ENCODE results near the gene MTG1.

MTG1 gene, protein sequence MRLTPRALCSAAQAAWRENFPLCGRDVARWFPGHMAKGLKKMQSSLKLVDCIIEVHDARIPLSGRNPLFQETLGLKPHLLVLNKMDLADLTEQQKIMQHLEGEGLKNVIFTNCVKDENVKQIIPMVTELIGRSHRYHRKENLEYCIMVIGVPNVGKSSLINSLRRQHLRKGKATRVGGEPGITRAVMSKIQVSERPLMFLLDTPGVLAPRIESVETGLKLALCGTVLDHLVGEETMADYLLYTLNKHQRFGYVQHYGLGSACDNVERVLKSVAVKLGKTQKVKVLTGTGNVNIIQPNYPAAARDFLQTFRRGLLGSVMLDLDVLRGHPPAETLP

DNA sequence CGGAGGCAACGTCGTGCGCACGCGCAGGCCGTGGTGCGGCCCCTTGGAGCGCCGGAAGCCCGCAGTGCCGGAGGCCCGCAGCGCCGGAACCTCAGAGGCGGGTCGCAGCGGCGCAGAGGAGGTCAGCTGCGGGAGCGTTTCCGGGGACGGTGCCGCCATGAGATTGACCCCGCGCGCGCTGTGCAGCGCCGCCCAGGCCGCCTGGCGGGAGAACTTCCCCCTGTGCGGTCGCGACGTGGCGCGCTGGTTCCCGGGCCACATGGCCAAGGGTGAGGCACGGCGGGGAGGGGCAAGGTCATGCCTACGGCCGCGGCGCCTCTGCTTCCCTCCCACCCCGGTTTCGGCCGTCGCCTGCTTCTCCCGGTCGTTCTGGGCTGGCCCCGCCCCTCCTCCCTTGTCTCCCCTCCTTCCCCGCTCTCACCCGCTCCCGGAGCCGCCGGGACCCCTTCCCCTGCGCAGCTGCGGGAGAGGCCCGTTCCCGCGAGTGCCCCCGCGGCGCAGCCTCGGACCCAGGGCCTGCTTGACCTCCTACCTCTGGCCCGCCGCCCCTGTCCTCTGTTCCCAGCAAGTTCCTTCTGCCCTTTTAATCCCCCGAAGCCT lies at the start of gene MTG1:
Gene MTG1, plus strand, starts transcription at position 94 of the 600 bp plus-strand sequence. Its CDS starts 64 bp downstream, at position 158.
- peaks cover 5% of the 10 kb centered on the region for H3K4me1 ChIP-seq (ENCODE audit: control insufficient read depth, low read depth, low read length)
- no peaks in the 10 kb centered on the region for H3K27me3 ChIP-seq (ENCODE audit: control insufficient read depth, insufficient read depth, low read length)
- H3K9me3 ChIP-seq (ENCODE audit: control insufficient read depth, low read depth, low read length), result no peaks in the 10 kb centered on the region
- peak within 1 kb of the TSS; percentile 62 for H3K27ac ChIP-seq (ENCODE audit: low read length)
- peak within 1 kb of the TSS; percentile 92 for H3K9ac ChIP-seq (ENCODE audit: low read length)
- peak within 1 kb of the TSS; percentile 91 for H3K4me3 ChIP-seq (ENCODE audit: low read length)
- peaks cover 26% of the 10 kb centered on the region for H3K36me3 ChIP-seq (ENCODE audit: control insufficient read depth, low read depth, low read length)

DNA sequence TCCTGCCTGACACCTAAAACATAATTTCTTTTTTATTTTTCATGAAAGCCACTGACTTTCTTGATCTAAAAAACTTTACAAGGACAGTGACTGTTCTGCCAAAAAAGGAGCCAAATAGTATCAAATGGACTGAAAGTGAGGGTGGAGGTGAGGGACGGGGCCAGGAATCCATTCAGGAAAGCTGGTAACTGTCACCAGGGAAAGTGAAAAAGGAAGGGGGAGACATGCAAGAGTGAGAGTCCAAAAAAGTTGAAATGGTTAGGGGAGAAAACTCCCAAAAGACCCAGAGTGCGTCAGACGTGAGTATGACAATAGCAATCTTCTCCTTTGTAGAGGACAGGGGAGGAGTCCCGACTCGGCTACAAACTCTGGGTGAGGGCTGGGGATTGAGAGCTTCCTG lies 49.7 kb upstream of the MTG1 start:
- Histone ChIP-seq H3K4me1 (ENCODE audit: control insufficient read depth, low read depth, low read length) (no peaks in the 10 kb centered on the region), H3K9ac (ENCODE audit: low read length) (no peak overlapping the region), H3K36me3 (ENCODE audit: control insufficient read depth, low read depth, low read length) (no peaks in the 10 kb centered on the region), H3K27ac (ENCODE audit: low read length) (no peak overlapping the region), H3K4me3 (ENCODE audit: low read length) (no peak overlapping the region), H3K9me3 (ENCODE audit: control insufficient read depth, low read depth, low read length) (no peaks in the 10 kb centered on the region), H3K27me3 (ENCODE audit: control insufficient read depth, insufficient read depth, low read length) (peaks cover 12% of the 10 kb centered on the region)

DNA sequence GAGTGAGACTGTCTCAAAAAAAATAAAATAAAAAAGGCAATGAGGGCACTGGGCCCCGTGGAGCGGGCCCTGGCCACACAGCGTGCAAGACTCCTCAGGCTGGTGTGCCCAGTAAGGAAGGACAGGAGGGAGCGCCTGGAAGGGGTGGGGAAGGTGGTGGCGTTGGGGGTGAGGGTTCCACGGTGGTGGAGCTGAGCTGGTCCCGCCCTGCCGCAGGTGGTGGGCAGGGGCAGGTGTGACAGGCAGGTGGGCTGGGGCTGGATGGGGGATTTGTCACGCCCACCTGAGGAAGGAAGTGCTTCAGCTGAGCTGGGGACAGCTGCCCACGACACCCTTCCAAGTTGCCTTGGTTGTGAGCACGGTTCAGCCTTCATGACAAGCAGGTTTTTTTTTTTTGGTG lies 47.5 kb upstream of the MTG1 start:
- H3K9me3 ChIP-seq (ENCODE audit: control insufficient read depth, low read depth, low read length), result no peaks in the 10 kb centered on the region
- no peaks in the 10 kb centered on the region for H3K36me3 ChIP-seq (ENCODE audit: control insufficient read depth, low read depth, low read length)
- H3K27ac ChIP-seq (ENCODE audit: low read length), result no peak overlapping the region
- H3K9ac ChIP-seq (ENCODE audit: low read length), result no peak overlapping the region
- H3K4me3 ChIP-seq (ENCODE audit: low read length), result no peak overlapping the region
- H3K27me3 ChIP-seq (ENCODE audit: control insufficient read depth, insufficient read depth, low read length), result peaks cover 6% of the 10 kb centered on the region
- H3K4me1 ChIP-seq (ENCODE audit: control insufficient read depth, low read depth, low read length), result no peaks in the 10 kb centered on the region

DNA sequence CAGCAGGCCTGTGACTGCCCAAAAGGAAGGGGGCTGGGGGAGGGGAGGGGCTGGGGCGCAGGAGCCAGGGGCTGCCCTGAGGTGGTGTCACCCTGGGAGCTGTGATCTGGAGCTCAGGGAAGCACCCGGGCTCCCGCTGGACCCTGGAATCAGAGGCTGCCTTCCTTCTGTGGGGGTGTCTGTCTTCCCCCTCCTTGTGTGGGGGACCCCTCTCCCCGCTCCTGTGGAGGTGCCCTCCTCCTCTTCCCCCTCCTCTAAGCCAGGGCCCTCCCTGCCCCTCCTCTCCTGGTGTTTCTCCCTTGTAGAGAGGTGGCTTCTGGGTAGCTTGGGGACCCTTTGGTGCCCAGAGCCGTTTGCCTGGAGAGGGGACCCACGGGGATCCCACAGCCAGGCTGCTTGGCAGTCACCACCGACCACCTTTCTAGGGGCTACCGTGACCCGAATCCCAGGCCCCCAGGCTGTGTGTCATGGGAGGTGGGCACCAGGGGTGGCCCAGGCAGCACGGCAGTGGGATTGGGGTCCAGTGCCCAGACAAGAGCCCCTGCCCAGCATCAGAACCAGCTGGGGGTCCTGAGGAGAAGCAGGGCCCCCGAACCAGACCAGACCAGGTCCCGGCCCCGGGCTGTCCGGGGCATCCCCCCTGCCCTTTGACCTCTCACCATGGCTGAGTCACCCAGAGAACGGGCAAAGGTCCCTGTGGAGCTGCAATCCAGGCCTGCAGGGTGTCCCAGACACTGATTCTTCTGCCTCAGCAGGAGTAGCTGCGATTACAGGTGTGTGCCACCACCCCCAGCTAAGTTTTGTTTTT lies 46.0 kb upstream of the MTG1 start:
- no peak overlapping the region for H3K27ac ChIP-seq (ENCODE audit: low read length)
- no peak overlapping the region for H3K4me3 ChIP-seq (ENCODE audit: low read length)
- no peaks in the 10 kb centered on the region for H3K36me3 ChIP-seq (ENCODE audit: control insufficient read depth, low read depth, low read length)
- no peaks in the 10 kb centered on the region for H3K27me3 ChIP-seq (ENCODE audit: control insufficient read depth, insufficient read depth, low read length)
- no peaks in the 10 kb centered on the region for H3K9me3 ChIP-seq (ENCODE audit: control insufficient read depth, low read depth, low read length)
- no peak overlapping the region for H3K9ac ChIP-seq (ENCODE audit: low read length)
- H3K4me1 ChIP-seq (ENCODE audit: control insufficient read depth, low read depth, low read length), result no peaks in the 10 kb centered on the region

DNA sequence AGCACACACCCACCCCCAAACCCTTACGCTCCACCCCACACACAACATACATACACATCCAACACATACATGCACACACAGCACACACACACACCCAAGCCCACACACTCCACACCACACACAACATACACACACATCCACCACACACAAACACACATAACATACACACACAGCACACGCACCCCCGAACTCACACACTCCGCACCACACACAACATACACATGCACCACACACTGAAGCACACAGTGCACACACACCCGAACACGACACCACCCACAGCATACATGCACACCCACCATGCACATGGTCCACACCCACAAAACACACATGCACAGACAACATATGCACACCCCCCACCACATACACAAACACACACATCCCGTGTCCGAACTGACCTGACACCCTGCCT lies 44.8 kb upstream of the MTG1 start:
- Histone ChIP-seq H3K9ac (ENCODE audit: low read length) (no peak overlapping the region), H3K9me3 (ENCODE audit: control insufficient read depth, low read depth, low read length) (no peaks in the 10 kb centered on the region), H3K4me1 (ENCODE audit: control insufficient read depth, low read depth, low read length) (no peaks in the 10 kb centered on the region), H3K4me3 (ENCODE audit: low read length) (no peak overlapping the region), H3K27me3 (ENCODE audit: control insufficient read depth, insufficient read depth, low read length) (no peaks in the 10 kb centered on the region), H3K27ac (ENCODE audit: low read length) (no peak overlapping the region), H3K36me3 (ENCODE audit: control insufficient read depth, low read depth, low read length) (no peaks in the 10 kb centered on the region)

DNA sequence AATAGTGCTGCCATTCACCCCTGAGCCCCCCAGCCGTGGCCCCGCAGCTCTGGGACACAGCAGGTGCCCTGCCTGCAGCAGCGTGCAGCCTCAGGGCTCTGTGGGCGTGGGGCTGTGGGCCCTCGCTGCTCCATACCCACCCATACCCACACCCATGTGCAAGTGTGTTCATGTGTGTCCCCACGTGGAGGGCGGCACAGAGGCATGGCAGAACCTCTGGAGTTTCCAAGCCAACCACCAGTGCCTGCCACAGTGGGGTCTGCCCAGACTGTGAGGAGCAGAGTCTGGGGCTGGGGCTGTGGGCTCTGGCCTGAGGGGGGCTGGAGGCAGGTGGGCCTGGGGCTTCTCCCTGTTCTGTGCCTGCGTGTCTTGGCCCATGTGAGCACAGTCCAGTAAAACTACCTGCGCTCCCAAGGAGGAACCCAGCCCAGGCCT lies 44.4 kb upstream of the MTG1 start:
- Histone ChIP-seq H3K4me1 (ENCODE audit: control insufficient read depth, low read depth, low read length) (no peaks in the 10 kb centered on the region), H3K9ac (ENCODE audit: low read length) (no peak overlapping the region), H3K4me3 (ENCODE audit: low read length) (no peak overlapping the region), H3K36me3 (ENCODE audit: control insufficient read depth, low read depth, low read length) (no peaks in the 10 kb centered on the region), H3K27ac (ENCODE audit: low read length) (no peak overlapping the region), H3K27me3 (ENCODE audit: control insufficient read depth, insufficient read depth, low read length) (no peaks in the 10 kb centered on the region), H3K9me3 (ENCODE audit: control insufficient read depth, low read depth, low read length) (no peaks in the 10 kb centered on the region)

DNA sequence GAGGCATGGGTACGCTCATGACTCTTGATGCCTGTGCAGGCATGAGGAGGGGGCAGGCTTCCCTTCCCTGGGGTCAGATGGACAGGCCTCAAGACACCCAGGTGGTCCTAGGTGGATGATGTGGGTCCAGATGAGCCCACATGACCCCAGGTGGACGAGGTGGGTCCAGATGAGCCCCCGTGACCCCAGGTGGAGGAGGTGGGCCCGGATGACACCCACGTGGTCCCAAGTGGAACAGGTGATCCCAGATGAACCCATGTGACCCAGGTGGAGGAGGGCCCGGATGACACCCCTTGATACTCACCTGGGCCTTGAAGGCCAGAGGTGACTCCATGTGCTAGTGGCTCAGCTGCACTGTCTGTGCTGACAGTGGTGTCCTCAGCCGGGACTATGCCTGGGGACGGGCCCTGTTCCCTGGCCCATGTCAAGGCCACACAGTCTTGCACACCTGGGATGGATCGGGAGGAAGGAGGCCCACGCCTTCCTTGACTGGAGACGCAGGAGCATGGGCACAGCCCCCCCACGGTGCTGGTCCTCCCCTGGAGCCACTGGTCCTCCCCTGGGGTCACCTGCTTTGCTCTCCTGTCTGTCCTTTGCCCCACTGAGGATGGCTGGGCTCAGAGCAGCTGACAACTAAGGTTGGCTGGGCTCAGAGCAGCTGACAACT lies 43.5 kb upstream of the MTG1 start:
- Histone ChIP-seq H3K4me3 (ENCODE audit: low read length) (no peak overlapping the region), H3K9ac (ENCODE audit: low read length) (no peak overlapping the region), H3K9me3 (ENCODE audit: control insufficient read depth, low read depth, low read length) (no peaks in the 10 kb centered on the region), H3K4me1 (ENCODE audit: control insufficient read depth, low read depth, low read length) (no peaks in the 10 kb centered on the region), H3K27ac (ENCODE audit: low read length) (no peak overlapping the region), H3K27me3 (ENCODE audit: control insufficient read depth, insufficient read depth, low read length) (no peaks in the 10 kb centered on the region), H3K36me3 (ENCODE audit: control insufficient read depth, low read depth, low read length) (peaks cover 4% of the 10 kb centered on the region)

DNA sequence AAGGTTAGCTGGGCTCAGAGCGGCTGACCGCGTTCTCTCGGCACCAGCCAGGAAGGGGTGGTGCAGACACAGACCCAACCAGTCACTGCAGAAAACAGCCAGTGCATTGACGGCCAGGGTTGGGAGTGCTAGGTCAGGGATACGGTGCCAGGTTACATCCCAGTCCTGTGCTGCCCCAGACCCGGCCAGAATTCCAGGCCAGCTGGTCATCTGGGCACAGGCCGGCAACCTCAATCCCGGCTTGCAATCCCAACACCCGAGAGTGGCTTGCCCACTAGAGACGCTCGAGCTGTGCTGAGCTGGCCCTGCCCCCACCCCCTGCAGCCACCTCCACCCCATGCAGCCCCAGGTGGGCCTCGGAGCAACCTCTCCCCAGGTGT lies 43.0 kb upstream of the MTG1 start:
- Histone ChIP-seq H3K9ac (ENCODE audit: low read length) (no peak overlapping the region), H3K4me3 (ENCODE audit: low read length) (no peak overlapping the region), H3K36me3 (ENCODE audit: control insufficient read depth, low read depth, low read length) (peaks cover 5% of the 10 kb centered on the region), H3K27ac (ENCODE audit: low read length) (no peak overlapping the region), H3K9me3 (ENCODE audit: control insufficient read depth, low read depth, low read length) (no peaks in the 10 kb centered on the region), H3K4me1 (ENCODE audit: control insufficient read depth, low read depth, low read length) (no peaks in the 10 kb centered on the region), H3K27me3 (ENCODE audit: control insufficient read depth, insufficient read depth, low read length) (no peaks in the 10 kb centered on the region)

DNA sequence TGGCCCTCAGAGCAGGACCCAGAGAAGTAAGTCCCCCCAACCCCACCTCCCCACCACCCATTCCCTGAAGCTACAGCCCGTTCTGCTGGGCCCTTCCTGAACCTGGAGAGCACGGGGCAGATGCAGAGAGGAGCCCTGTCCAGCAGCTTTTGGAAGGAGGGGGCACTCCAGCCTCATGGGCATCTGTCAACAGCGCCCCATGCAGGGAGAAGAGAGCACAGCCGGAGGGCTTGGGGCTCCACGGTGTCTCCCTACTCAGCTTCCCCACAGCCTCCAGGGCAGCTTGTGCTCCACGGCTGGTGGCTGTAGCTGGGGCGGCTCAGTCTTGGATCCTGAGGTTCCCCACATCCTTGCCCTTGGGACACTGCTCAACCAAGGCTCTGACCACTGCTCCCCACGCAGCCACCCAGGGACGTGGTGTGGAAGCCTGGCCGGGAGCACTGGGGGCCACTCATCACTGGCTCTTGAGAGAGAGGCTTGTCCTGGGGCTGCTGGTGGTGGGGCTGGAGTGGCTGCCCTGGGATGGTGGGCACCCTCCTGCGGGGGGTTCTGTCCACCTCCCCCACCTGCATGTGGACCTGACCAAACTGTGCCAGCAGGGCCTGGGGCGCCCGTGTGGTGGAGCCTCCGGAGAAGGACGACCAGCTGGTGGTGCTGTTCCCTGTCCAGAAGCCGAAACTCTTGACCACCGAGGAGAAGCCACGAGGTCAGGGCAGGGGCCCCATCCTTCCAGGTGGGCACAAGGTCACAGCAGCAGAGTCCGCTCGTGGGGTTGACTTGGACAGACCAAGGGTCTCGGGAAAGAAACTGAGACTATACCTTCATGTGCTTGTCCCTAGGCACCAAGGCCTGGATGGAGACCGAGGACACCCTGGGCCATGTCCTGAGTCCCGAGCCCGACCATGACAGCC lies 42.3 kb upstream of the MTG1 start:
- Histone ChIP-seq H3K9me3 (ENCODE audit: control insufficient read depth, low read depth, low read length) (no peaks in the 10 kb centered on the region), H3K27ac (ENCODE audit: low read length) (no peak overlapping the region), H3K36me3 (ENCODE audit: control insufficient read depth, low read depth, low read length) (peaks cover 5% of the 10 kb centered on the region), H3K9ac (ENCODE audit: low read length) (no peak overlapping the region), H3K4me1 (ENCODE audit: control insufficient read depth, low read depth, low read length) (no peaks in the 10 kb centered on the region), H3K4me3 (ENCODE audit: low read length) (no peak overlapping the region), H3K27me3 (ENCODE audit: control insufficient read depth, insufficient read depth, low read length) (no peaks in the 10 kb centered on the region)

DNA sequence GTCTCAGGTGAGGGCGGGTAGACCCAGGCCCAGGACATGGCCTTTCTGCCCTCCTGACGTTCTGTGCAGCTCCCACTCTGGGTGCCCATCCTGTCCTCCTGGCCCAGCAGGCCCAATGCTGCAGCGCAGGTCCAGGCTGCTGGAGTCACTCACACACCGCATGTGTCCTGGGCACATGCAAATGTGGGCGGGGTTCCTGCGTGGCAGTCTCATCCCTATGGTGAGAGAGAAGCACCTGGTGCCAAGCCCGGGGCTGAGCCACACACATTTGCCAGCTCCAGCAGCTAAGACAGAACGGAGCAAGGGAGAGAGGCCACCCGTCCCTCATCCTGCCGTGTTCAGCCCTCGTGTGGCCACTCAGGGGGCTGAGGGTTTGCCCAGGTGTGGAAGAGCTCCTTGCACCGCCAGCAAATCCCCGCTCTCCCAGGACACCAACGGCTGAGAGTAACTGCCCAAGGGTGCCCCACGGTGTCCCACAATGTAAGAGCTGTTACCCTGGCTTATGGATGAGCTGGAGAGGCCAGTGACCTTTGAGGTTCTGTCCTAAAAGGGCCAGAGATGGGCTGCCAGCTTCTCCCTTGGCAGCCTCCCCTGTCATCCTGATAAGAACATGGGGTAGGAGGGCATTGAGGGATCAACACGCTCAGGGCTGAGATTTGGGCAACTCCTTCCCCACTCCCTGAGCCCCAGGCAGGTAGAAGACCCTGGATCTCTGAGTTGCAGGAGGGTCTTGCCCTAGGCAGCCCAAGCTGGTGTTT lies 40.6 kb upstream of the MTG1 start:
- Histone ChIP-seq H3K27me3 (ENCODE audit: control insufficient read depth, insufficient read depth, low read length) (no peaks in the 10 kb centered on the region), H3K9ac (ENCODE audit: low read length) (no peak overlapping the region), H3K4me1 (ENCODE audit: control insufficient read depth, low read depth, low read length) (no peaks in the 10 kb centered on the region), H3K9me3 (ENCODE audit: control insufficient read depth, low read depth, low read length) (no peaks in the 10 kb centered on the region), H3K27ac (ENCODE audit: low read length) (no peak overlapping the region), H3K36me3 (ENCODE audit: control insufficient read depth, low read depth, low read length) (peaks cover 5% of the 10 kb centered on the region), H3K4me3 (ENCODE audit: low read length) (no peak overlapping the region)

All from iPS-18a (cell line).